Suprapubic skin (tissue), 4 donors: ENCODE measurements around the gene WDR33. TPM values are rescaled to one million over a fixed set of nuclear protein-coding genes. Genes with fewer than 3 reads are reported as not detected.
A peak's percentile ranks its signal among the peaks of the same experiment; 100 is the strongest.

ENCODE experiments used
- DNase-seq, 2 donors: peaks; one replicate each; pipeline ENCODE4 v3.0.0-alpha.2; 2019; ENCODE audit warnings: low spot score in 2 of 2
- H3K27ac ChIP-seq: fragments of 200-600 bp; sonication (generic); one replicate; pipeline ENCODE4 v1.5.1; 2019
- H3K27me3 ChIP-seq: fragments of 200-600 bp; sonication (generic); one replicate; pipeline ENCODE4 v1.5.1; 2019
- H3K36me3 ChIP-seq: fragments of 200-600 bp; sonication (generic); one replicate; pipeline ENCODE4 v1.5.1; 2019
- H3K4me1 ChIP-seq: fragments of 200-600 bp; sonication (generic); one replicate; pipeline ENCODE4 v1.5.1; 2019
- H3K4me3 ChIP-seq: fragments of 200-600 bp; sonication (generic); one replicate; pipeline ENCODE4 v1.5.1; 2019; ENCODE audit warnings: mild to moderate bottlenecking
- H3K9me3 ChIP-seq: fragments of 200-600 bp; sonication (generic); one replicate; pipeline ENCODE4 v1.5.1; 2019
- EP300 ChIP-seq: sonication (generic); formaldehyde crosslinking; IDR thresholded peaks from one replicate; pipeline ENCODE4 v1.6.1; 2017; ENCODE audit warnings: antibody characterized with exemption
- POLR2A ChIP-seq, 2 donors: fragments of 450-650 bp; IDR thresholded peaks; one replicate each; pipeline ENCODE4 v1.6.1; 2017; ENCODE audit warnings: antibody characterized with exemption in 2 of 2, mild to moderate bottlenecking in 2 of 2, moderate library complexity in 2 of 2
- POLR2AphosphoS5 ChIP-seq, 3 donors: sonication (generic); formaldehyde crosslinking; IDR thresholded peaks; one replicate each; pipeline ENCODE4 v1.6.1; 2017; ENCODE audit warnings: antibody characterized with exemption in 3 of 3
- WGBS: methylation state at CpG from one replicate; pipeline ENCODE4 v1.1.5; 2018; 5-methylcytosine and 5-hydroxymethylcytosine counted together
- total RNA-seq, 4 donors: library from RNA; depleted of rRNA; stranded (reverse); fragments of >200 nt; gene quantifications; one replicate each; pipeline ENCODE4 v1.1.0, GENCODE V29; 2016
- TF ChIP-seq, protein P1 (sequence below), 2 donors: fragments of 200-600 bp in 1 of 2; fragments of 450-650 bp in 1 of 2; sonication (generic) in 1 of 2; IDR thresholded peaks; one replicate each; pipeline ENCODE4 v1.5.1; 2016 to 2019; ENCODE audit warnings: antibody characterized with exemption in 2 of 2, mild to moderate bottlenecking in 1 of 2, moderate library complexity in 1 of 2

WDR33 gene
- total RNA-seq, 4 donors from 2014 or later = 31.9 to 85.8 (median 44.1) TPM

GRCh38 chr2:127678531-127678930, 132.4 kb downstream of the WDR33 start:
- Histone ChIP-seq H3K36me3 (no peaks in the 10 kb centered on the region), H3K27me3 (peaks cover 16% of the 10 kb centered on the region), H3K4me1 (peaks cover 24% of the 10 kb centered on the region), H3K9me3 (no peaks in the 10 kb centered on the region), H3K27ac (no peak overlapping the region), H3K4me3 (no peak overlapping the region)
- TF ChIP-seq POLR2A (IDR thresholded peaks at IDR 0.05) = no peak
- TF ChIP-seq POLR2AphosphoS5 (IDR thresholded peaks at IDR 0.05) = no peak
- no peak for TF ChIP-seq EP300
- TF ChIP-seq, protein P1, sequence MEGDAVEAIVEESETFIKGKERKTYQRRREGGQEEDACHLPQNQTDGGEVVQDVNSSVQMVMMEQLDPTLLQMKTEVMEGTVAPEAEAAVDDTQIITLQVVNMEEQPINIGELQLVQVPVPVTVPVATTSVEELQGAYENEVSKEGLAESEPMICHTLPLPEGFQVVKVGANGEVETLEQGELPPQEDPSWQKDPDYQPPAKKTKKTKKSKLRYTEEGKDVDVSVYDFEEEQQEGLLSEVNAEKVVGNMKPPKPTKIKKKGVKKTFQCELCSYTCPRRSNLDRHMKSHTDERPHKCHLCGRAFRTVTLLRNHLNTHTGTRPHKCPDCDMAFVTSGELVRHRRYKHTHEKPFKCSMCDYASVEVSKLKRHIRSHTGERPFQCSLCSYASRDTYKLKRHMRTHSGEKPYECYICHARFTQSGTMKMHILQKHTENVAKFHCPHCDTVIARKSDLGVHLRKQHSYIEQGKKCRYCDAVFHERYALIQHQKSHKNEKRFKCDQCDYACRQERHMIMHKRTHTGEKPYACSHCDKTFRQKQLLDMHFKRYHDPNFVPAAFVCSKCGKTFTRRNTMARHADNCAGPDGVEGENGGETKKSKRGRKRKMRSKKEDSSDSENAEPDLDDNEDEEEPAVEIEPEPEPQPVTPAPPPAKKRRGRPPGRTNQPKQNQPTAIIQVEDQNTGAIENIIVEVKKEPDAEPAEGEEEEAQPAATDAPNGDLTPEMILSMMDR (IDR thresholded peaks at IDR 0.05) = no peak
- 81% methylated on average over 10 of the region's 10 CpGs for WGBS
- peak in 1 of 2 donors; percentile 51 for DNase-seq

- TF ChIP-seq EP300 (no peak), POLR2AphosphoS5 (IDR thresholded peaks at IDR 0.05) (no peak), POLR2A (IDR thresholded peaks at IDR 0.05) (no peak)
- TF ChIP-seq, protein P1 (IDR thresholded peaks at IDR 0.05) = no peak
- Histone ChIP-seq H3K36me3 (no peaks in the 10 kb centered on the region), H3K9me3 (no peaks in the 10 kb centered on the region), H3K4me3 (no peak overlapping the region), H3K27ac (no peak overlapping the region), H3K27me3 (peaks cover 16% of the 10 kb centered on the region), H3K4me1 (peaks cover 36% of the 10 kb centered on the region)
- DNase-seq = peak in 1 of 2 donors; percentile 51
- WGBS = 94% methylated on average over 2 of the region's 2 CpGs
These were observed 134.1 kb downstream of the WDR33 start for GRCh38 chr2:127676906-127677305.

DNA sequence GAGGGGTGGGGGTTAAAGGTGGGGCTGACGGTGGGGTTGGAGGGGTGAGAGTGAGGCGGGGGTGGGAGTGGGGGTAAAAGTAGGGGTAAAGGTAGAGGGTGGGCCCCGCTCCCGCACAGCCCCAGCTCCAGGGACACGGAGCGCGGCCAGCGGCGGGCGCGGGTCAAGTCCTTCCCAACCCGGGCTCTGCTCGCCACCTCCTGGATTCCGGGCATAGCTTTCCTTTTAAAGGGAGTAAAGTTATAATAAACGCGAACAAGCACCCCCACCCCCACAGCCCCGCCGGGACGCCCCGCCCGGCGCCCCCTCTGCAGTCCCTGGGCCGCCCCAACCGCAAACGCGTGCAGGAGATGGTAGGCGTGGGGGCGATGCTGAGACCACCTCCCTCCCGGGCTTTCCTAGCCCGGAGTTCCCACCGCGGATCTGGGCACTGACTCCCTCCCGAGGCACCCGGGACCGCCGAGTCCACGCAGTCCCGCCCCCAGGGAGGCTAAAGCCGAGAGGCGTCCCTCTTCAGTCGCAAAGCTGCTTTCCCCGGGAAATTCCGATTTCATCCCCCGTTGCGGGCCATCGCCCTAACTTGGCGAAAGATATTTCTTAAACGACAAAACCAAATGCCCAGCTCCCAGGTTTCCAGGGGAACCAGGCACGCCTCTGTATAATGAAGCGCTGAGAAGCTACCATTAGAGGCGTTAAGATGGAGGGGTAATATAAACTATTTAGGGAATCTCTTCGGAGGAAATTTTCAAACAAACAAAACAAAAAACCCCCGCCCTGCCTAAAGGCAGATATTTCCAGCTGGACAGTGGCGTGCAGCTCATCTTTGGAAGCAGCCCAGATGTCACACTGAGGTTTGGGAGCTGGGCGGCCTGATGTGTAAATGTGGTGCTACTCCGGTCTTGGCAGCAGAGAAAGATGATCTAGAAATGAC, 135.4 kb downstream of the WDR33 start, which contains the start of gene LIMS2:
LIMS2 (minus strand) TSS at position 200 of the 931 bp plus-strand sequence. CDS start 506 bp downstream, outside the sequence.
- DNase-seq = peak in 1 of 2 donors; percentile 73
- Histone ChIP-seq H3K36me3 (no peaks in the 10 kb centered on the region), H3K4me1 (peaks cover 37% of the 10 kb centered on the region), H3K9me3 (no peaks in the 10 kb centered on the region), H3K27ac (peak within 1 kb of the TSS; percentile 86), H3K4me3 (peak within 1 kb of the TSS; percentile 75), H3K27me3 (peaks cover 16% of the 10 kb centered on the region)
- no peak for TF ChIP-seq POLR2A (IDR thresholded peaks at IDR 0.05)
- no peak for TF ChIP-seq POLR2AphosphoS5 (IDR thresholded peaks at IDR 0.05)
- TF ChIP-seq, protein P1 (IDR thresholded peaks at IDR 0.05) = peak in 1 of 2 donors; percentile 18
- 2% methylated on average over 41 of the region's 56 CpGs for WGBS

GRCh38 chr2:127674241-127675209, 136.4 kb downstream of the WDR33 start:
- Histone ChIP-seq H3K9me3 (no peaks in the 10 kb centered on the region), H3K27me3 (peaks cover 16% of the 10 kb centered on the region), H3K4me1 (peaks cover 37% of the 10 kb centered on the region), H3K27ac (peak overlapping the region; percentile 86), H3K4me3 (peak overlapping the region; percentile 75), H3K36me3 (no peaks in the 10 kb centered on the region)
- WGBS = 7% methylated on average over 11 of the region's 72 CpGs
- TF ChIP-seq POLR2AphosphoS5 (IDR thresholded peaks at IDR 0.05) = no peak
- TF ChIP-seq POLR2A (IDR thresholded peaks at IDR 0.05) = no peak
- TF ChIP-seq EP300 = no peak
- TF ChIP-seq, protein P1 (IDR thresholded peaks at IDR 0.05) = no peak
- DNase-seq = peak in 1 of 2 donors; percentile 65
